ENCODE data around the gene F5. TPM values are rescaled to one million over a fixed set of nuclear protein-coding genes. Genes with fewer than 3 reads are reported as not detected.

Gene F5
- total RNA-seq, 2 experiments from 2014 or later: 20.7 to 23.3 TPM

- Mint-ChIP-seq H3K27me3 (no peaks in the 10 kb centered on the region), H3K4me1 (ENCODE audit: low read depth) (peaks cover 64% of the 10 kb centered on the region), H3K9me3 (no peaks in the 10 kb centered on the region), H3K27ac (peak overlapping the region; percentile 82), H3K4me3 (peak overlapping the region; percentile 55), H3K36me3 (ENCODE audit: low read depth) (no peaks in the 10 kb centered on the region)
- peak; percentile 93 for ATAC-seq
- no peak for TF ChIP-seq CTCF (IDR thresholded peaks at IDR 0.05)
- peak; percentile 74 for DNase-seq
- POLR2A ChIA-PET: interaction anchor here (1.2 kb wide), 1 partner anchor 114 kb away, joined by 3 read pairs; no protein-coding TSS in a partner anchor
- CTCF ChIA-PET: interaction anchor here (1.1 to 6.3 kb wide), 7 partner anchors 8 to 118 kb away, joined by 3 to 45 read pairs (median 4); partner anchors contain the start of gene F5
- intact Hi-C loops (cut with micrococcal nuclease): loop anchor here (2.0 kb wide), 1 partner anchor 110 kb away; no protein-coding TSS in a partner anchor
These were observed 8.1 kb upstream of the F5 start for GRCh38 chr1:169594391-169594790.

GRCh38 chr1:169590932-169591331 is 4.7 kb upstream of the F5 start:
- Mint-ChIP-seq H3K9me3 (no peaks in the 10 kb centered on the region), H3K4me3 (no peak overlapping the region), H3K27ac (no peak overlapping the region), H3K36me3 (ENCODE audit: low read depth) (no peaks in the 10 kb centered on the region), H3K4me1 (ENCODE audit: low read depth) (peaks cover 92% of the 10 kb centered on the region), H3K27me3 (no peaks in the 10 kb centered on the region)
- ChIA-PET POLR2A (no interaction called here), CTCF (interaction anchor here (6.3 kb wide), 1 partner anchor 122 kb away, joined by 45 read pairs; no protein-coding TSS in a partner anchor)
- ATAC-seq (no peak), DNase-seq (peak; percentile 6)
- intact Hi-C loops (cut with micrococcal nuclease): no loop called here
- no peak for TF ChIP-seq CTCF (IDR thresholded peaks at IDR 0.05)

GRCh38 chr1:169588785-169589485 is 2.7 kb upstream of the F5 start:
- peak; percentile 53 for DNase-seq
- intact Hi-C loops (cut with micrococcal nuclease): loop anchor here (5.0 kb wide), 3 partner anchors 102 to 123 kb away; partner anchors contain the start of genes SELL and SLC19A2
- Mint-ChIP-seq H3K27ac (peak overlapping the region; percentile 69), H3K9me3 (no peaks in the 10 kb centered on the region), H3K4me3 (peak overlapping the region; percentile 9), H3K27me3 (no peaks in the 10 kb centered on the region), H3K36me3 (ENCODE audit: low read depth) (no peaks in the 10 kb centered on the region), H3K4me1 (ENCODE audit: low read depth) (peaks cover 81% of the 10 kb centered on the region)
- CTCF ChIA-PET: interaction anchor here (1.1 to 2.1 kb wide), 3 partner anchors 110 to 123 kb away, joined by 3 to 13 read pairs (median 3); no protein-coding TSS in a partner anchor
- POLR2A ChIA-PET: interaction anchor here (1.0 kb wide), 1 partner anchor 123 kb away, joined by 4 read pairs; no protein-coding TSS in a partner anchor
- peak; percentile 52 for ATAC-seq
- no peak for TF ChIP-seq CTCF (IDR thresholded peaks at IDR 0.05)

- H3K27me3 Mint-ChIP-seq: no peaks in the 10 kb centered on the region
These were observed 1.8 kb upstream of the F5 start for GRCh38 chr1:169588112-169588511.

More at GRCh38 chr1:169588112-169588511, 1.8 kb upstream of the F5 start:
- no peak for TF ChIP-seq CTCF (IDR thresholded peaks at IDR 0.05)
- ATAC-seq: no peak
- no peak for DNase-seq
- ChIA-PET CTCF (interaction anchor here (2.1 kb wide), 1 partner anchor 124 kb away, joined by 13 read pairs; no protein-coding TSS in a partner anchor), POLR2A (no interaction called here)
- Mint-ChIP-seq H3K27ac (peak overlapping the region; percentile 69), H3K36me3 (ENCODE audit: low read depth) (peaks cover 3% of the 10 kb centered on the region), H3K4me1 (ENCODE audit: low read depth) (peaks cover 79% of the 10 kb centered on the region), H3K9me3 (no peaks in the 10 kb centered on the region), H3K4me3 (no peak overlapping the region)
- intact Hi-C loops (cut with micrococcal nuclease): loop anchor here (5.0 kb wide), 3 partner anchors 101 to 124 kb away; partner anchors contain the start of genes SELL and SLC19A2

All from activated CD8-positive, alpha-beta T cell treated with anti-CD3 and anti-CD28 coated beads for 36 hours (primary cell).